Neural cell (in vitro differentiated cells): ENCODE results near the gene TNFRSF8.

Experiments
- EP300 ChIP-seq: fragments of 450-650 bp; conservative IDR thresholded peaks from 2 replicates; pipeline ENCODE4 v1.6.1; 2014; ENCODE audit warnings: antibody characterized with exemption, mild to moderate bottlenecking, moderate library complexity; ENCODE audit not compliant: poor library complexity, severe bottlenecking
- EZH2 ChIP-seq: fragments of 200-600, 300-800 bp; shearing (Covaris generic), sonication (generic); IDR thresholded peaks from 2 replicates; pipeline ENCODE4 v1.6.1; 2014; ENCODE audit warnings: antibody characterized with exemption, low read length, borderline replicate concordance, mild to moderate bottlenecking; ENCODE audit not compliant: insufficient read depth, poor library complexity, severe bottlenecking
- POLR2AphosphoS5 ChIP-seq: IDR thresholded peaks from 2 replicates; pipeline ENCODE4 v1.6.1; 2012
- REST ChIP-seq: IDR thresholded peaks from 2 replicates; pipeline ENCODE4 v1.6.1; 2012; ENCODE audit warnings: borderline replicate concordance
- SMC3 ChIP-seq: fragments of 450-650 bp; conservative IDR thresholded peaks from 2 replicates; pipeline ENCODE4 v1.6.1; 2014; ENCODE audit warnings: antibody characterized with exemption, mild to moderate bottlenecking, moderate library complexity; ENCODE audit not compliant: poor library complexity
- TAF1 ChIP-seq: IDR thresholded peaks from 2 replicates; pipeline ENCODE4 v1.6.1; 2012; ENCODE audit warnings: low read depth
- TF ChIP-seq, protein P1 (sequence below): fragments of 450-650 bp; IDR thresholded peaks from 2 replicates; pipeline ENCODE4 v1.5.1; 2014; ENCODE audit warnings: antibody characterized with exemption, mild to moderate bottlenecking, moderate library complexity; ENCODE audit not compliant: poor library complexity, severe bottlenecking

GRCh38 chr1:12065872-12066271 is 2.8 kb downstream of the TNFRSF8 start:
- TF ChIP-seq POLR2AphosphoS5: no peak
- TF ChIP-seq, protein P1, sequence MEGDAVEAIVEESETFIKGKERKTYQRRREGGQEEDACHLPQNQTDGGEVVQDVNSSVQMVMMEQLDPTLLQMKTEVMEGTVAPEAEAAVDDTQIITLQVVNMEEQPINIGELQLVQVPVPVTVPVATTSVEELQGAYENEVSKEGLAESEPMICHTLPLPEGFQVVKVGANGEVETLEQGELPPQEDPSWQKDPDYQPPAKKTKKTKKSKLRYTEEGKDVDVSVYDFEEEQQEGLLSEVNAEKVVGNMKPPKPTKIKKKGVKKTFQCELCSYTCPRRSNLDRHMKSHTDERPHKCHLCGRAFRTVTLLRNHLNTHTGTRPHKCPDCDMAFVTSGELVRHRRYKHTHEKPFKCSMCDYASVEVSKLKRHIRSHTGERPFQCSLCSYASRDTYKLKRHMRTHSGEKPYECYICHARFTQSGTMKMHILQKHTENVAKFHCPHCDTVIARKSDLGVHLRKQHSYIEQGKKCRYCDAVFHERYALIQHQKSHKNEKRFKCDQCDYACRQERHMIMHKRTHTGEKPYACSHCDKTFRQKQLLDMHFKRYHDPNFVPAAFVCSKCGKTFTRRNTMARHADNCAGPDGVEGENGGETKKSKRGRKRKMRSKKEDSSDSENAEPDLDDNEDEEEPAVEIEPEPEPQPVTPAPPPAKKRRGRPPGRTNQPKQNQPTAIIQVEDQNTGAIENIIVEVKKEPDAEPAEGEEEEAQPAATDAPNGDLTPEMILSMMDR: no peak
- TF ChIP-seq TAF1: no peak
- TF ChIP-seq EP300: no peak
- no peak for TF ChIP-seq SMC3
- no peak for TF ChIP-seq REST
- TF ChIP-seq EZH2: no peak
